IMR-90 (cell line): ENCODE data around the gene RARS2. TPM values are rescaled to one million over a fixed set of nuclear protein-coding genes. Genes with fewer than 3 reads are reported as not detected.

Experiments
- ATAC-seq: fragments of 200-7000 bp; cut with Tn5 transposase; 2 replicates; pipeline ENCODE4 v1.9.1; 2020; ENCODE audit warnings: low read depth, mild to moderate bottlenecking, moderate library complexity
- BruUV-seq: library from RNA; stranded (reverse); fragments of 400-500 nt; replicated peaks from 2 replicates; lab custom pipeline; 2021; lab: Mats Ljungman, UMichigan
- CTCF ChIA-PET: fragments of 300-600 bp; formaldehyde crosslinking; extraction: SDS; loops from one replicate; lab custom pipeline; 2021; ENCODE audit warnings: antibody characterized with exemption; lab: Yijun Ruan, JAX
- POLR2A ChIA-PET: fragments of 300-600 bp; sonication (Branson Sonifier 250); formaldehyde crosslinking; loops from one replicate; lab custom pipeline; 2022; ENCODE audit warnings: antibody characterized with exemption; ENCODE audit not compliant: unreplicated experiment; lab: Charles Lee
- DNase-seq: peaks from one replicate; pipeline ENCODE4 v3.0.0; 2013
- H2AFZ ChIP-seq: replicated peaks from 2 replicates; pipeline ENCODE3; 2013; ENCODE audit warnings: low read length, mild to moderate bottlenecking; ENCODE audit not compliant: poor library complexity
- H2AK5ac ChIP-seq: 2 replicates; pipeline ENCODE4 v1.6.1; 2013; ENCODE audit warnings: low read depth, low read length, inconsistent platforms
- H2AK9ac ChIP-seq: replicated peaks from 2 replicates; pipeline ENCODE3; 2013; ENCODE audit warnings: mild to moderate bottlenecking, low read depth, low read length, moderate library complexity; ENCODE audit not compliant: poor library complexity
- H2BK120ac ChIP-seq: 2 replicates; pipeline ENCODE4 v1.6.1; 2013; ENCODE audit warnings: low read depth, low read length, inconsistent platforms
- H2BK15ac ChIP-seq: 3 replicates; pipeline ENCODE4 v1.6.1; 2013; ENCODE audit warnings: low read depth, low read length, inconsistent platforms
- H2BK20ac ChIP-seq: 2 replicates; pipeline ENCODE4 v1.6.1; 2013; ENCODE audit warnings: low read depth, mild to moderate bottlenecking, inconsistent platforms, low read length, moderate library complexity
- H2BK5ac ChIP-seq: 2 replicates; pipeline ENCODE4 v1.6.1; 2013; ENCODE audit warnings: mild to moderate bottlenecking, low read depth, low read length, inconsistent platforms; ENCODE audit not compliant: poor library complexity, severe bottlenecking
- H3K14ac ChIP-seq: replicated peaks from 2 replicates; pipeline ENCODE4 v1.6.1; 2013; ENCODE audit warnings: low read depth, low read length, inconsistent platforms
- H3K18ac ChIP-seq: 2 replicates; pipeline ENCODE4 v1.6.1; 2013; ENCODE audit warnings: low read depth, low read length, control low read depth
- H3K23ac ChIP-seq: 2 replicates; pipeline ENCODE4 v1.6.1; 2013; ENCODE audit warnings: low read depth, low read length, inconsistent platforms
- H3K27ac ChIP-seq: 2 replicates; pipeline ENCODE4 v1.5.1; 2013; ENCODE audit warnings: mild to moderate bottlenecking, control low read depth, low read length; ENCODE audit not compliant: insufficient read depth
- H3K27me3 ChIP-seq: 2 replicates; pipeline ENCODE4 v1.6.1; 2013; ENCODE audit warnings: low read length; ENCODE audit not compliant: control insufficient read depth, insufficient read depth
- H3K36me3 ChIP-seq: 2 replicates; pipeline ENCODE4 v1.6.1; 2013; ENCODE audit warnings: low read length, mixed read lengths; ENCODE audit not compliant: control insufficient read depth, insufficient read depth
- H3K4ac ChIP-seq: 2 replicates; pipeline ENCODE4 v1.6.1; 2013; ENCODE audit warnings: low read depth, low read length, inconsistent platforms
- H3K4me1 ChIP-seq: 2 replicates; pipeline ENCODE4 v1.6.1; 2013; ENCODE audit warnings: low read length, mixed read lengths; ENCODE audit not compliant: control insufficient read depth, insufficient read depth
- H3K4me2 ChIP-seq: 2 replicates; pipeline ENCODE4 v1.6.1; 2013; ENCODE audit warnings: low read depth, mild to moderate bottlenecking, control low read depth, low read length, moderate library complexity
- H3K4me3 ChIP-seq: 2 replicates; pipeline ENCODE4 v1.5.1; 2013; ENCODE audit warnings: low read depth, mild to moderate bottlenecking, control low read depth, low read length, moderate library complexity; ENCODE audit not compliant: insufficient read depth
- H3K56ac ChIP-seq: 2 replicates; pipeline ENCODE4 v1.6.1; 2013; ENCODE audit warnings: low read length, inconsistent platforms; ENCODE audit not compliant: insufficient read depth; ENCODE audit errors: extremely low read depth
- H3K79me1 ChIP-seq, 2 experiments: 2 replicates each; pipeline ENCODE4 v1.6.1; 2013; ENCODE audit warnings: low read length in 2 of 2, inconsistent platforms in 1 of 2, low read depth in 1 of 2
- H3K9ac ChIP-seq: 2 replicates; pipeline ENCODE4 v1.6.1; 2013; ENCODE audit warnings: low read depth, low read length, control low read depth
- H3K9me1 ChIP-seq: 2 replicates; pipeline ENCODE4 v1.6.1; 2013; ENCODE audit warnings: low read length, inconsistent platforms; ENCODE audit not compliant: insufficient read depth
- H3K9me3 ChIP-seq: 2 replicates; pipeline ENCODE4 v1.6.1; 2013; ENCODE audit warnings: low read length; ENCODE audit not compliant: control insufficient read depth, insufficient read depth
- H4K20me1 ChIP-seq: 2 replicates; pipeline ENCODE4 v1.6.1; 2013; ENCODE audit warnings: low read length, inconsistent platforms; ENCODE audit not compliant: insufficient read depth
- H4K5ac ChIP-seq: 2 replicates; pipeline ENCODE4 v1.6.1; 2013; ENCODE audit warnings: mild to moderate bottlenecking, low read depth, low read length, control low read depth
- H4K8ac ChIP-seq, 2 experiments: 2 replicates each; pipeline ENCODE4 v1.6.1; 2013; ENCODE audit warnings: low read depth in 2 of 2, low read length in 2 of 2, control low read depth in 1 of 2, inconsistent platforms in 1 of 2
- H4K91ac ChIP-seq: 2 replicates; pipeline ENCODE4 v1.6.1; 2013; ENCODE audit warnings: low read depth, low read length, inconsistent platforms; ENCODE audit not compliant: insufficient read depth
- BHLHE40 ChIP-seq: fragments of 150-350 bp; IDR thresholded peaks from 2 replicates; pipeline ENCODE4 v1.6.1; 2016; ENCODE audit warnings: mild to moderate bottlenecking, low read depth, low read length
- CEBPB ChIP-seq: IDR thresholded peaks from 2 replicates; pipeline ENCODE4 v1.6.1; 2012; ENCODE audit warnings: low read depth, low read length, improper control_type of control experiment
- CHD1 ChIP-seq: IDR thresholded peaks from 2 replicates; pipeline ENCODE4 v1.6.1; 2012; ENCODE audit warnings: low read depth, low read length, improper control_type of control experiment
- CTCF ChIP-seq: conservative IDR thresholded peaks from 2 replicates; pipeline ENCODE4 v1.5.1; 2012; ENCODE audit warnings: mild to moderate bottlenecking, low read depth, low read length, improper control_type of control experiment
- FOS ChIP-seq: fragments of 150-350 bp; IDR thresholded peaks from 2 replicates; pipeline ENCODE4 v1.6.1; 2016; ENCODE audit warnings: low read depth, low read length
- MAFK ChIP-seq: IDR thresholded peaks from 2 replicates; pipeline ENCODE4 v1.6.1; 2012; ENCODE audit warnings: low read depth, low read length, improper control_type of control experiment
- MAZ ChIP-seq: IDR thresholded peaks from 2 replicates; pipeline ENCODE4 v1.6.1; 2012; ENCODE audit warnings: low read depth, mild to moderate bottlenecking, low read length, improper control_type of control experiment, moderate library complexity, borderline replicate concordance
- MXI1 ChIP-seq: IDR thresholded peaks from 2 replicates; pipeline ENCODE4 v1.6.1; 2012; ENCODE audit warnings: low read depth, mild to moderate bottlenecking, low read length, moderate library complexity, borderline replicate concordance
- NFE2L2 ChIP-seq: fragments of 150-350 bp; IDR thresholded peaks from 2 replicates; pipeline ENCODE4 v1.6.1; 2016; ENCODE audit warnings: low read depth, mild to moderate bottlenecking, low read length
- POLR2A ChIP-seq: IDR thresholded peaks from 2 replicates; pipeline ENCODE4 v1.6.1; 2012; ENCODE audit warnings: mild to moderate bottlenecking, low read depth, low read length
- RCOR1 ChIP-seq: IDR thresholded peaks from 2 replicates; pipeline ENCODE4 v1.6.1; 2012; ENCODE audit warnings: mild to moderate bottlenecking, low read length, improper control_type of control experiment; ENCODE audit not compliant: insufficient replicate concordance
- WGBS, 2 experiments: methylation state at CpG; one replicate each; pipeline versions ENCODE4 v1.1.5 to v1.1.7; 2013; ENCODE audit warnings: missing lambda C conversion rate in 2 of 2; ENCODE audit not compliant: insufficient read length in 1 of 2; ENCODE audit errors: extremely low coverage in 2 of 2; 5-methylcytosine and 5-hydroxymethylcytosine counted together
- dilution Hi-C: fragments of 300-500 bp; cut with HindIII; formaldehyde crosslinking; loops from one replicate; pipeline ENCODE4 v1.14.3; 2018; ENCODE audit warnings: low sequenced_read_pairs; ENCODE audit not compliant: unreplicated experiment
- in situ Hi-C: fragments of 300-500 bp; cut with MboI; formaldehyde crosslinking; loops from 3 replicates; pipeline ENCODE4 v1.14.3; 2019; ENCODE audit warnings: low sequenced_read_pairs, inconsistent platforms, mixed read lengths
- intact Hi-C: fragments of 100-400 bp; cut with micrococcal nuclease; formaldehyde crosslinking; loops from 2 replicates; pipeline ENCODE4 v1.10.0; 2022
- polyA plus RNA-seq, 3 experiments: library from polyadenylated mRNA; depleted of rRNA; stranded (reverse); fragments of >200 nt; gene quantifications; 2 replicates each; pipeline ENCODE4 v1.2.3, GENCODE V29; 2012; ENCODE audit warnings: low replicate concordance in 1 of 3
- total RNA-seq: library from RNA; depleted of rRNA; stranded (reverse); fragments of >200 nt; gene quantifications from 2 replicates; pipeline ENCODE4 v1.2.3, GENCODE V29; 2012

The RARS2 gene
- total and polyA plus RNA-seq, 2 of the 4 experiments (the other 2 are of a cell fraction): 19.9 to 33.0 TPM

- TF ChIP-seq CTCF: no peak
Observed at GRCh38 chr6:87472525-87473418, 117.0 kb downstream of the RARS2 start, which contains the start of gene SLC35A1 (continued).

GRCh38 chr6:87465051-87465450 lies 124.7 kb downstream of the RARS2 start:
- Histone ChIP-seq H4K91ac (no peak overlapping the region), H2BK5ac (no peak overlapping the region), H3K79me1 (no peaks in the 10 kb centered on the region), H3K56ac (no peak overlapping the region), H2AFZ (no peak overlapping the region), H3K14ac (no peak overlapping the region), H2BK20ac (no peak overlapping the region), H3K4me3 (no peak overlapping the region), H3K9ac (no peak overlapping the region), H3K27ac (no peak overlapping the region), H3K36me3 (no peaks in the 10 kb centered on the region), H3K9me3 (no peaks in the 10 kb centered on the region), H2AK9ac (no peak overlapping the region), H3K27me3 (peaks cover 4% of the 10 kb centered on the region), H3K18ac (no peak overlapping the region), H2BK15ac (no peak overlapping the region), H3K4ac (no peak overlapping the region), H4K8ac (no peak overlapping the region), H4K5ac (no peak overlapping the region), H3K9me1 (no peaks in the 10 kb centered on the region), H2AK5ac (no peak overlapping the region), H4K20me1 (no peaks in the 10 kb centered on the region), H3K4me1 (no peaks in the 10 kb centered on the region), H3K4me2 (no peak overlapping the region), H3K23ac (no peak overlapping the region), H2BK120ac (no peak overlapping the region)
- in situ Hi-C loops (no loop called here), dilution Hi-C loops (no loop called here), intact Hi-C loops (no loop called here)
- ChIA-PET POLR2A (interaction anchor here (0.6 kb wide), 1 partner anchor 442 kb away, joined by 5 read pairs; no protein-coding TSS in a partner anchor), CTCF (interaction anchor here (0.8 kb wide), 2 partner anchors 9 to 11 kb away, joined by 3 read pairs; no protein-coding TSS in a partner anchor)
- no peak for DNase-seq
- no peak for ATAC-seq
- WGBS, 2 experiments: no CpG with 5 or more reads among the region's 2 CpGs
- BruUV-seq: no TSS peak
- TF ChIP-seq CHD1 (no peak), FOS (no peak), CTCF (no peak), NFE2L2 (no peak), MAZ (no peak), RCOR1 (no peak), CEBPB (no peak), MAFK (no peak), BHLHE40 (no peak), POLR2A (no peak), MXI1 (no peak)
